ENCODE measurements around the gene TFAP2B.

The TFAP2B gene

DNA sequence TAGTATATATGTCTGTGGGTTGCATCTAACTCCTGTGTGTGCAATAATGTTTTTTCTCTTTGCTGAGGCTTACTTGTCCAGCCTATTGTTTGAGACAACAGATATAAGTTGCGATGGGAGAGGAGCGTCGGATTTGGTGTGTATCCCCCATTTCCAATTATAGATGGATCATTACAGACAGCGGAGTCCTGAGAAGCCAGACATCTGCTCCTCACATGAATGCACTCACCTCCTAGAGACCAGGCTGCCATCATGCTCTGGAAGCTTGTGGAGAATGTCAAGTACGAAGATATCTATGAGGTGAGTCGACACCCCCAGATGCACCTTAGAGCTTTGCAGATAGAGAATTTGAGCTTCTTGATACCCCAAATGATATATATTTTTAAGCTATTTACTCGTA, at the start of gene TFAP2B:
Gene TFAP2B, plus strand, starts transcription at position 199 of the 400 bp plus-strand sequence. Its CDS starts 21 bp downstream, at position 220.
- DNase-seq = no peak

DNA sequence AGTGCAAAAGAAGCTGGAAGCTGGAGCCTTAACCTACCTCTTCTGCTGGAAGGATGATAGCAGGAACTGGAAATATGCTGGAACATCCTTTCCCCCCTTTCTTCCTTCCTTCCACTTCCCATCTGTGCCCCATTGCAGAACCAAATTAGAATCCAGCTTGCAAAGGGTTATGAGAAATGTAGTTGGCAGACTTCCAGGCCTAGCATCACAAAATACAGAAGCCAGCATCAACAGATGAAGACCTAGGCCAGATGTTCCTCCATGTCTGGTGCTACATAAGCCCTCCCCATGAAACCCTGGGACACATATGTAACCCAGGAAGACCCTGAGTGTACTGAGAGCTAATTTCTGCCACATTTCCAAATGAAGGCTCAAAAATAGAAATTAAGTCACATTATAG, 40.0 kb upstream of the TFAP2B start:
- DNase-seq = no peak

DNA sequence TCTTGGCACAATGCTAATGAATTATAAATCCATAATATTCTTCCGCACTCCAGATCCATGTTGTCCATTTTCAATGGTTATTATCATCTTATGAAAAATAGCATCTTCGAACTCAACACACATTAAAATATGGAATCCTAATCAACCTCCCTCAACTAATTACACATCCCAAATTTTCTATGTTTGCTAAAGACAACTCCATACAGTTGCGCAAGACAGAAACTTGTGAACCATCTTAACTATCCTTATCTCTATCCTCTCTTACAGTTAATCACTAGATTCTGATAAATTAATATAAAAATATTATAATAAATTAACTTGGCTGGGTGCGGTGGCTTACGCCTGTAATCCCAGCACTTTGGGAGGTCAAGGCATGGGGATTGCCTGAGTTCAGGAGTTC, 38.3 kb upstream of the TFAP2B start:
- no peak for DNase-seq

DNA sequence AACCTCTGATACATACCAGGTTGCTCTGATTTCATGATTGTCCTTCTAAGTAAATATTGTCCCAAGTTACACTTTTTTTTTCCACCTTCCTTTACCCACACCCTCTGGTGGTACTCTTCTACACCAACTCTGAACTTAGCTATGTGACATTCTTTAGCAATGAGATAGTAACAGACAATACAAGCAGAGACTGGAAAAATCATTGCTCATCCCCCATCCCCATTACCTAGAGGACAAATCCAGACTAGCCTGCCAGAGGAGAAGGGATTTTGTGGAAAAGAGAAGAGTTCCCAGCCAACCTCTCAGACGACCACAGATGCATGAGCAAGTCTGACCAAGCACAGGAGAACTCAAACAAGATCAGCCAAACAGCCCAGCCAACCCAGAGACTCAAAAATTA, 32.8 kb upstream of the TFAP2B start:
- no peak for DNase-seq

DNA sequence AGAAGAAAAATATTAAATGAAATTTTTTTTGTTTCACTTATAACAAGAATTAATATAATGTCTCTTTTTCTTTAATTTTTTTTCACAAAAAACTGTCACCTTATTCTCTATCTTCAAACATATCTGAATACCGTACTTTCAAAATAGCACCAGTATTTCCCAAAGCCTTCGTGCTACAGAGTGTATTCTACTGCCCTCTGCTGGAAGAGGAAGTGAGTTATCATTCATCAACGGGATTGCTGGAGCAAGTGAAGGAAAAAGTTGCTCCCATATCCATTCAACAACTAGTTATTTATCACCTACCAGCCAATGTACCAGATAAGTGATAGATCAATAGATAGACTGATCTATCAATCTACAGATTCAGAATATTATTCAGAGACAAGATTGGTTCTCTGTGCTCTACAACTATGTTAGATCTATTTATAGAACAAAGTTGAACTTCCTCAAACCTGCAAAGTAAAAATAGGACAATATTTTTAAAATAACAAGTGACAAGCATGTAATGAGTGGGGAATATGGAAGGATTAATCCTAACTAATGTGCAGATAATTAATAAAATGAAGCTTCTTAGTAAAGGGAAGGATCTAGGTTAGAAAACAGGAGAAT, 26.7 kb upstream of the TFAP2B start:
- DNase-seq = no peak

DNA sequence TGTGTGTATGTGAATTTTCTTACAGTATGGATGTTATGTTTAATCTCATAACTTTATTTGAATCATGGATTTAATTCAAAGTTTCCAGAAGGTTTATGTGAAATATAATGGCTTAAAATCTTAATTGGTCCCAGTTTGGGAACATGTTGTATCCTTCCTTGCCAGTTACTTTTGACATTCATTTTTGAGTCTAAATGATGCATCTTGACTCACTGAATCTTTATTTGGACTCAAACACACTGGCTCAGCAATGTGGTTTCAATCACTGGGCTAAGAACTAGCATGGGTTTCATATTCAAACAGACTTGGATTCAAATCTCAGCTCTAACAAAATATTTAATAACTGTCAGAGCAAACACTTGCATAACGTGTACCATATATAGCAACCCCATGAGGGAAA, 25.9 kb upstream of the TFAP2B start:
- no peak for DNase-seq

DNA sequence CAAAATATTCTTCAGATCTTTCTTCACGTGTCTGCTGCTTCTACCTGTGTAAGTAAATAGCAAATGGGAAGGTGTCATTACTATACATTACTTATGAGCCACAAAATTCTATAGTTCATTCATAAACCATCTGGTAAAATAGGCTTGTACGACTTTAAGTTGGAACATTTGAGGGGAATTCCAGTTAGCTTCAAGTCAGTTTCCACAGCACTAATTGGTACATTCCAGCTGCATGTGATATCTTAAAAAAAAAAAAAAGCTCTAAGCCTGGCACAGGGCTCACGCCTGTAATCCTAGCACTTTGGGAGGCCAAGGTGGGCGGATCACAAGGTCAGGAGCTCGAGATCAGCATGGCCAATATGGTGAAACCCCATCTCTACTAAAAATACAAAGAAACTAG, 23.1 kb upstream of the TFAP2B start:
- no peak for DNase-seq

DNA sequence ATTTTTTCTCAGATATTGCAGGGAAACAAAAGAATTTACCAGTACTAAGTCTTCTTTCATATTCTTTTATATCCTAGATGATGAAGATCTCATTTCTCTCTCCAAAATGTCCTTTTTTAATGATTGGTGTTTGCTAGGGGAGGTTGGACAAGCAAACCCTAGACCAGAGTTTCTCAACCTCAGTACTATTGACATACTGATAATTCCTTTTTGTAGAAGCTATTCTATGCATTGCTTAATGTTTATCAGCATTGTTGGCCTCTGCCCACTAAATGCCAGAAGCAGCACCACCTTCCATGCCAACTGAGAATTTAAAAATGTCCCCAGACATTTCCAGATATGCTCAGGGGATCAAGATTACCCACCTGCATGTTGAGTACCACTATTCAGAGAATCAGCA, 14.4 kb upstream of the TFAP2B start:
- DNase-seq = no peak

DNA sequence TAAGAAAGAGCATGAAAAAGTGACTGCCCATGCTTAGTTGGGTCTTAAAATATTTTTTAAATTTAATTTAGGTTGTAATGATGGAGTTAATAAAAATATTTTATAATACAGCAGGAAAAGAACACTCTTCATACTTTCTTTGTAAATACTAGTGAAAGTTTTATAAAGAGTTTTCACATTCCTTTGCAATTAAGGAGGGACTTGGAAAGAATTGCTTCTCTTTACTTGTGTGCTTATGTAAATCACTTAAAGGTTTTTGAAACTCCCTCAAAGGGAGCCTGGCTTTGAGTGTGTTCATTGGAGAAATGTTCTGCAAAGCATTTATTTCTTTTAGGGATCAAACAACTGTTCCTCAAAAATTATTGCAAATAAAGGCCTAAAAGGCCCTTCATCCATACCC, 11.6 kb upstream of the TFAP2B start:
- no peak for DNase-seq

DNA sequence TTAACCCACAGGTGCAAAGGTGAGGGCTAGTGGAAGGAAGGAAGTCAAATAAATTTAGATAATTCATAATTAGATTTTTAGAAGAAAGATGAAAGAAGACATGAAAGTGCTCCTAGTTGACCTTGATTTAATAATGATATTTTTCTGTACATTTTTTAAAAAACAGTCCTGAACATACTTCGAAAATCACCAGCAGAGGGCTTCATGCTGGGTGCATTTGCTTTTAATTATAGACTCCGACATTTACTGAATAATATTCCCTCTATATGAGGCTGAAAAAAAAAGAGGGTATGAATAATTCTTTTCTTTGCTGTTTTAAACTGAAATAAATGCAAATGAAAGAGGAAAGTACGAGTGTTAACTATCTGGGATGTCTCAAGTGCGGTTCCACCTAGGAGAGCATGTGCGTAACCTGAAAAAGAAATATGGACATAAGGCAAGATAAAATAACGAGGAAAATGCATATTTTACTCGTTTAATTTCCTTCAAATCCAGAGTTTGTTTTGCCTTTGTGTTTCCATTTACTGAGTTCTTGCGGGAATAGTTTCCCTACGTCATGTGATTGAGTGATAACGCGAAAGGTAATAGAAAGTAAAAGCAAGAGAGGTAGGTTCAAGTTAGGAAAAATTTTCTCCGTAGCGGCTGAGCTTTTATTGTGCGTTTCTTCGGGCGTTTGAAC, 3.1 kb upstream of the TFAP2B start:
- DNase-seq = no peak

DNA sequence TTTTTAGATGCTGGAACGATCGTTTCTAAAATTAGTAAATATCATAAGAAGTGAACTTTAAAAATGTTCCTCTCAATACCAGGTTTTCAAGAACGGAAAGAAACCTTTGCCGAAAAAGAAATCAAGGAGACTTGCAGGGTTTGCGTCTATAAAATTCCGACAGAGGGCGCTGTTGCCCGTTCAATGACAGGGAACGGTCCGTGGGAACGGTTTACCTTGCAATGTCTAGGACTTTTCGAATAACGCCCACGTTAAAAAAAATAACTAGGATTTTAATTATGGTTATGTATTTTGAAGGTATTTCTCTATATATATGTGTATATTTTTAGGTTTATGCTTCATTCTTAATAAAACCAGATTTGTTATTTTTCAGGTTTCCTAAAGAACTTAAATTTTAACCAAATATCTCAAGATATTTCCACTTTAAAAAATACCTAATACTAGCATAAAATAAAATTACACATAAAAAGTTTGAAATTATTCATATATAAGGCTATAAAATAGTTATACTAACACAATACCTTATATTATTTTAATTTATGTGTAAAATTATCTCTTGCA, 2.5 kb upstream of the TFAP2B start:
- DNase-seq = peak; percentile 29

DNA sequence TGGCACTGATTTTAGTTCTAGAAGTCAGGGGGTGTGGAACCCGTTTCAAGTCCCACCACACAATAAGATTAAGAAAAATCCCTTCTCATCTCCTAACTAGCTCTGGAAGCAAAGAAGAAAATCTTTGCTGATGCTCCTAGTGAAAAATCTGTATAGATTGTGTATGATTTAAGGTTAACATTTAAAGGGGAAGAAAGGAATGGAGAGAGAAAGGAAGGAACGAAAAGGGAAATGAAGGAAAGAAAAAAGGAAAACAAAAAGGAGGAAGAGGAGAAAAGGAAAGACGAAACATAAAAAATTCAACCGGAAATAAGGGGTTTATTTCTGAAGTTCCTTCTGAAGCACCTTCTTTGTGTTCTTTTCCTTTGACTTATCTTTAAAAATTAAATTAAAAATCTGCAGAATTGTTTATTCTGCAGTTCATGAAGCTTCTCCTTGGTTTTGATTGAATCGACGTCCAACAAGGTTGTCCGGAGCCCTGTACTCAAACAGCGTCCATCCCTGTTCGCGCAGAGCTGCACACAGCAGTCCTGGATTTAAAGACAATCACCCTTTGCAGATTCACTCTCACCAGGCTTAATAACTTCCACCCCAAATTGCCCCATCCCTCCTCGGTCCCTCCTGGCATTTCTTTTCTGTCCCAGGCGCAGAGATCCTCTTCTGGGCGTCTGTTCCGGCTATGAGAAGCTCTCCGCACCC, 1.6 kb upstream of the TFAP2B start:
- DNase-seq = no peak

DNA sequence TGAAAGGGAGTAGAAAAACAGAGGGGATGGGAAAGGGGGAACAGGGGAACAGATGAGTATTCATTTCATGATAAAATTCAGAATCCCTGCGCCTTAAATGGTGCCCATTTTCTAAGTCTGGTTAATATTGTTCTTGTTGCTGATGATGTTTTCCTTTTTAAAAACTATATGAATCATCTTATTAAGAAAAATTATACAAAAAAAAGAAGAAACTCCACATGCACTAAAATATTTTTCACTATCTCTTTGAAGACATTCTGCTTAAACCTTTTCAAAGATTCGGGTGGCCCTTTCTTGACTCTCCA, 1.1 kb upstream of the TFAP2B start:
- no peak for DNase-seq

DNA sequence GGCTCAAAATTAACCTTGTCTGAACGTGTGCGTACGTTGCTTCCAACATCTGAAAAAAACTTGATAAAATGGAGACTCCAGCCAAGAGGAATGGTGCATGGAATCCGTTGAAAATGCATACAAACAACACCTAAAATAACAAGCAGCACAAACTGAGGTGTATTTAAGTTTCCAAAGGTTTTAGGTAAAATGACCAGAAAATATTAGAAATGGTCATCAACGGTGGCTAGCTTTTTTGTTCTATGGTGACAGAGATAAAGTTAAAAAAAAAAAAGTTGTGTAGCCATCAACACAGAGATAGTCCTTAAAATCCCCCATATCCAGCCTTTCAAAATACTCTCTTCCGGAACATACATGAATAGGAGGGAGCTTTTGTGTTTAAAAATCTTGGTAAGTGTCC, 651 bp upstream of the TFAP2B start:
- no peak for DNase-seq

DNA sequence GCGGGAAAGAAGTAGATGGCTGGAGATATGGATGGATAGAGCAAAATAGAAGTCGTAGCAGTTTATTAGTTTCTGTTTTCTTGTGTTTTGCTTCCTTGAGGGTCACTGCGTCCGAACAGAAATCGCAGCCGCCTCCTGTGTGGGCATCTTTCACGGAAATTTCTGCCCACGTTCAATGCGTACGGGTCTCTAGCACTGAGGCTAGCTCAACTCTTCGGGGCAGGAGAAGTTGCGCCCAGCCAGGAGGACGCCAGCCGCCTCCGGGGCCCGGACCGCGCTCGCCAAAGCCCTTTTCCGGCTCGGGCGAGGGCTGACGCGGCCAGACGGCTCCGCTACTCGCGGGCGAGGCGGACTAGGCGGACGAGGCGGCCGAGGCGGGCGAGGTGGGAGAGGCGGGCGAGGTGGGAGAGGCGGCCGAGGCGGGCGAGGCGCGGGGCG, 814 bp downstream of the TFAP2B start:
- no peak for DNase-seq

DNA sequence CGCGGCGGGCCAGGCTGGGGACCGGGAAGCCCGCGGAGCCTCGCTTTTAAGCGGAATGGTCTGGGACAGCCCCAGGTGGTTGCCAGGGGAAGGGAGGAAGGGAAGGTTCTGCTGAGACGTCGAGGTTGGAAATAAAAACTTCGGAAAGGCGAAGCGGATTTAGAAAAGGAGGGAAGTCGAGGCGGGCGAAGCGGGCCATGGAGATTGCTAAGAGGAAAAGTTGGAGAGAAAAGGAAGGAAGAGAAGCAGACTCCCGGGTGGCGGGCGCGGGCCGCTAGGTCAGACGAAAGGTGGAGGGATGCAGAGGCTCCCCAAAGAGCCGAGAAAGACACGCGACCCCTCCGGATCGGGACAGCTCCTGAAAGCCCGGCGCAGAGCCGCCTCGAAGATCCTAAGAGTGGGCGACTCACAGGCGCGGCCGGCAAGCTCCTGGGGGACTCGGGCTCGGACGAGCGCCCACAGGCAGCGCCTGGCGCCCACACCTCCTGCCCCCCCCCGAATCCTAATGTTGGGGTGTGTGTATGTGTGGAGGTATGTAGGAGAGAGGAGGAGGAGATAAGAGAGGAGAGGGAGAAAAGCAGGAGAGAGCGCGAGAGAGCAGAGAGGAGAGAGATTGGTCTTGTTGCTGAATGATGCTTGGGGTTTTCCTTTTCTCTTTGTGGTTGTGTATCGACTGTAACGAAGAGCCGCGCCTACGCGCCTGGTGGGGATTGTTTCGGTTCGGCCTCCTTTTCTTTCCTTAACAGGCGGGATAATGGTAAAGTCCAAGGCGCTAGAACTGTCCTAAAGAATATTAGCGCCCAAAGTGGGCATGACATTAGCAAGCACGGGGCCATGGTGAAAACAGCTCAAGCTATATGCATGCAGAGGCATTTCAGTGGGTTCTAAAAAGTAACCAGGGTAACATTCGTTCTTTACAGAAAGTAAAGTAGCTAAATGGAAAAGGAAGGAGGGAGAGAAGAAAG, 1.5 kb downstream of the TFAP2B start:
- no peak for DNase-seq

DNA sequence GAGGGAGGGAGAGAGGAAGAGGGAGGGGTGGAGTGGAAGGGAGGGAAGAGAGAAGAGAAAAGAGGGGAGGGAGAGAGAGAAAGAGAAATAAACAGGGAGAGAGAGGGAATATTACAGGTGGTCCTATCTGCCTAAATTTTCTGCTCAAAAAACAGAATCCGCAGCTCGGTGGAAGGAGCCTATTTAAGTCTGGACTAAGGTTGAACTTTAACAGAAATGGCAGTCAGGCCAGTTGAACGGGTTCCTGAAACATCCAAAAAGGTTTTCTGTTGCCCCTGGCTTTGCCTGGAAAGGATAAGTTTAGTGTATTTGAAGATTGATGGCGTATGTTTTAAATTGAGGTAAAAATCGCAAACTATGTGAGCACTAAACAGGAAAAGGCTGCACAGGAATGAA, 2.2 kb downstream of the TFAP2B start:
- DNase-seq = no peak

DNA sequence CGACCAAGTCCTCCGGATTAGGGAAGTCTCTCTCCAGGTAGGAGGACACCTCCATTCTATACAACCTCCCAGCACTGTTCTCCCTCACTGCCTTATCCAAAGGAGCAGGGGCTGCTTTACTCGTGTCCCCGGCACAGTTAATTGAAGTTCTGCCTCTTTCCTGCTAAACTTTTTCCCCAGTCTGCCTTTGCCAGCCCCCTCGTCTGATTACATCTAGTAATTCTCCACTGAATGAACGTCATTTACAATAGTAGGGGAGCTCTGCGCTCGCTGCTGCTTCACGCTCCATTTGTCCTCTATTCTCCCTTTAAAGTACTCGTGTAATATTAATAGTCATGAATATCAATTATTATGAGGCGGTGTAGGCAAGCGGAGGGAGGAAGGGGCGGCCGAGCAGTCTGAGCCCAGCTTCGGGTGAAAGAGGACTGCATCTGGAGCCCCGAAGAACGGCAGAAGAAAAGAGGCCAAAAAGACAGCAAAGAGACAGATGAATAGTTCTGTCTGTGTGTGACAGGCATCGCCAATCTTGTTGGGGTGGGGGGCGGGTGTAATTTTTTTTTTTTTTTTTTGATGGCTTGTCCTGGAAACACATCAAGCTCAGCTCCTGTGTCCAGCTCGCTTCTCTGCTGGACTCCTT, 2.9 kb downstream of the TFAP2B start:
- no peak for DNase-seq

DNA sequence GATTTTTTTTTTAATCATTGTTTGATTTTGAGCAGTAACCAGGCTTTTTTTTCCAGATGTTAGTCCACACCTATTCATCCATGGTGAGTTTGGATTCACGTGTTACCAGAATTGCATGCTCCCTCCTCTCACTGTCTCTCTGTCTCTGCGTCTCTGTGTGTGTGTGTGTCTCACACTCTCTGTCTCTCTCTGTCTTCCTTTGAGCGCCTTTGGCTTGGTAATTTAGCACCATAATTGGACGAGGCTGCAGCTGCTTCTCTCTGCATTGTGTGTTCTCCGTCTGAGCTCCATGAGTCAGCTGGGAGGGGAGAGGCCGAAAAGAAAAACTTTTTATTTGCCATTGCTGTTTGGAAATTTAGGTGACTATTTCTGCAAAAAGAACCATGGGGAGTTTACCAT, 3.4 kb downstream of the TFAP2B start:
- DNase-seq = no peak

DNA sequence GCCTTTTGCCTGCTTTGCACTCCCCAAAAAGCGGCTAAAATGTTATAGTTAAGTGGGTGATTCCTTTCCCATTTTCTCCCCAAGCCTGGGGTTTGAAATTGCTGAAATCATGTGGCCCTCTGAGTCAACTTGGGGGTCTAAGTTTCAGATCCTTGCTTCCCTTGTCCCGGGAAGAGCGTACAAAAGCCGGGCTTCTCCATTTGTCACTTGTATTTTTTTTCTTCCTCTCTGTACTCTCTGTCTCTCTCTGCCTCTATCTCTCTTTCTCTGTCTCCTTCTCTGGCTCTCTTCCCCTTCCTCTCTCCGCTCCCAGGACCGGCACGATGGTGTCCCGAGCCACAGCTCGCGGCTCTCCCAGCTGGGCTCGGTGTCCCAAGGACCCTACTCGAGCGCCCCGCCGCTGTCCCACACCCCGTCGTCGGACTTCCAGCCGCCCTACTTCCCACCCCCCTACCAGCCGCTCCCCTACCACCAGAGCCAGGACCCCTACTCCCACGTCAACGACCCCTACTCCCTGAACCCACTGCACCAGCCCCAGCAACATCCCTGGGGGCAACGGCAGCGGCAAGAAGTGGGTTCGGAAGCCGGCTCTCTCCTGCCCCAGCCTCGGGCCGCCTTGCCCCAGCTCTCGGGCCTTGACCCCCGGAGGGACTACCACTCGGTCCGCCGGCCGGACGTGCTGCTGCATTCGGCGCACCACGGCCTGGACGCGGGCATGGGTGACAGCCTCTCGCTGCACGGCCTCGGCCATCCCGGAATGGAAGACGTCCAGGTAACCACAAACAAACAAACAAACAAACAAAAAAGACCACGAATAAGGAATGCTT, 4.6 kb downstream of the TFAP2B start:
- no peak for DNase-seq

DNA sequence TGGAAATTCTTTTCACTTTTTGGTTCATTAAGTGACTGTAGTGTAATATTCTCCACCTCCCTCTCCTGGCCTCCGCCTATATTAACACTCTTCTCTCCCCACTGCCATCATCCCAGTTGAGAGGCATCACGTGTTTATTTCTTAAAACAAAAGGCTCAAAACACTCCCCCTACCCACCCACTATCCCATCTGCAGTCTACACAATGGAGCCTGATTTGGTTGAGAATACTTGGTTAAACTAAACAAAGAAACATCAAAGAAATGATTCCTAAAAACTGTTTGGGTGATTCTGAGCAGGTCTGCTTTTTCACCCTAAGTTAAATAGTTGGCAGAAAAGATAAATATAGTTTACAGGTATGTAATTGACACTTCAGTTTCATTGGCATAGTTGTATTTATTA, 5.9 kb downstream of the TFAP2B start:
- DNase-seq = no peak
